NCI-H146 treated with DMSO at 0.1 percent for 48 hours (cell line): Measurements from ENCODE around the gene MBD3L3.
"Not testable (repeated sequence)": the region's sequence is repeated elsewhere in the genome, so short reads cannot be mapped to it uniquely, and the experiment has no call there.

Source experiments
- DNase-seq: peaks from one replicate; lab custom pipeline; 2025; ENCODE audit not compliant: unreplicated experiment; lab: John Stamatoyannopoulos, UW

The MBD3L3 gene

DNA sequence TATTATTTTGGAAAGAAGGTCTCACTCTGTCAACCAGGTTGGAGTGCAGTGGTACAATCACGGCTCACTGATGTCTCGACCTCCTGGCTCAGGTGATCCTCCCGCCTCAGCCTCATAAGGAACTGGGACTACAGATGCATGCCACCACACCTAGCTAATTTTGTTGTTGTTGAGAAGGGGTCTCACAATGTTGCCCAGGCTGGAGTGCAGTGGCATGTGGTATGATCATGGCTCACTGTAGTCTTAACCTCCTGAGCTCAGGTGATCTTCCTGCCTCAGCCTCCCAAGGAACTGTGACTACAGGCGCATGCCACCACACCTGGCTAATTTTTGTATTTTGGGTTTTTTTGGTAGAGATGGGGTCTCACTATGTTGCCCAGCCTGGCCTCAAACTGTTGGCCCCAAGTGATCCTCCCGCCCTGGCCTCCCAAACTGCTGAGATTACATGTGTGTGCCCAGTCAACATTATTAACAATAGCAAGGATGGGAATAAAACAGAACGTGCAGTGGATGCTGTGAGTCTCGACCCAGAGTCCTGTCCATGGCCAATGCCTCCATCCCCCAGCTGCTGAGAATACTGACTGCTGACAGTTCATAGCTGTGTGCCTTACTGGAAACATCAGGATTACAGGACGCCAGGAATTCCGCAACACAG, 5.4 kb upstream of the MBD3L3 start:
- no peak for DNase-seq

DNA sequence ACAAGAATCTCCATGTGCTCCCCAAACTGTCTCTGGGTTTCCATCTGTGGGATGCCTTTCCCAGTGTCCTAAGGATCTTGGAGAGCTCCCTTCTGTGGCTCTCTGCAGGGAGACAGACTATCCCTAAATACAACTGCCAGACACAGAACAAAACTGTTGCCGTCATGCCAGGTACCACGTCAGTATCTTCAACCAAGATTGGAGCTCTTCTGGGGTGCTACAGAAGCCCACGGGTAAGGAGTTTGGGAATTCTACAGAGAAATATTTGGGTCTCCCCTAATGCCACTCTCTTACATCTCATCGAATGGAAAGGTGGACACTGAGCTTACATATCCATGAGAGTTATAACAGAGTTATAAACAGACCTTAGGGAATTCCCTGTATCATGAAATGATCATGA, 4.9 kb upstream of the MBD3L3 start:
- DNase-seq, result no peak

GRCh38 chr19:7059977-7060376, 1.5 kb upstream of the MBD3L3 start:
- not testable (repeated sequence) for DNase-seq

DNA sequence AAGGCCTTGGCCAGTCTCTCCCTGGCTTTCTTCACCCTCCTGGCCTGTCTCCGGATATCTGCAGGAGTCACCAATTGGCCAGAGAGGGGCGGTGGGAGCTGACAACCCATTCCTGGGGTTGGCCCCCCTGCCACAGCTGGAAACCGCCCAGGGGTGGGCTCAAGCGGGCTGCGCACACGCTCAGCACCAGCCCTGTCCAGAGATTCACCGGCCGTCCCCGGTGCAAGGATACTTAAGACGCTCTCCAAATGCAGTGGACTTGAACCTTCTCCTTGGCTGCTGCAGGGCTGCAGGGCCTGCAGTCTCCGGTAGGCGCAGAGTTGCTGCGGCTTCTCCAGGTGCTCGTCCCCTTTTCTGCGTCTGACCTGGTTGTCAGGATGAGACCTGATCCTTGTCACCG, 2.1 kb downstream of the MBD3L3 start:
- not testable (repeated sequence) for DNase-seq

- not testable (repeated sequence) for DNase-seq
Observed at GRCh38 chr19:7055679-7056078, 2.8 kb downstream of the MBD3L3 start.

- DNase-seq, result not testable (repeated sequence)
Observed at GRCh38 chr19:7054635-7055368, 3.7 kb downstream of the MBD3L3 start.

DNA sequence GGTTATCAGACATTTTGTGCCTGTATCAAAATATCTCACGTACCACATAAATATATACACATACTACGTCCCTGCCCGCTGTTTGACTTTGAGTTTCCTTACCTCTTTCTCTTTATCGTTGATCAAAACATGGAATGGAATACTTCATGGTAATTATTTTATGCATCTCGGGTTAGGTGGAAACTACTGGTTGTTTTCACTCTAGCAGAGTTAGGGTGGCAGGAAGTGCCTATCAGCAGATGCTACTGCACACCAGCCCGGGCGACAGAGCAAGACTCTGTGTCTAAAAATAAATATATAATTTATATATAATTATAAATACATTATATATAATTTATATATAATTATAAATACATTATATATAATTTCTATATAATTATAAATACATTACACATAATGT, 5.6 kb downstream of the MBD3L3 start:
- DNase-seq, result not testable (repeated sequence)

DNA sequence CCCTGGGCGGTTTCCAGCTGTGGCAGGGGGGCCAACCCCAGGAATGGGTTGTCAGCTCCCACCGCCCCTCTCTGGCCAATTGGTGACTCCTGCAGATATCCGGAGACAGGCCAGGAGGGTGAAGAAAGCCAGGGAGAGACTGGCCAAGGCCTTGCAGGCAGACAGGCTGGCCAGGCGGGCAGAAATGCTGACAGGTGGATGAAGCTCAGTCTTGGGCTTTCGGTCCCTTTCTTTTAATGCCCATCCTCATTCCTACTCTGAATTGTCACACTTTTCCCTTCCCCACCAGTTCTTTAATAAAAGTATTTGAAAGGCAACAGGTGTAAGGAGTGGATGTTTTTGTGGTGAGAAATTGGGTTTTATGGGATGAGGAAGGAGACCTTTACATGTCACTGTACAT, 7.1 kb downstream of the MBD3L3 start:
- not testable (repeated sequence) for DNase-seq

- not testable (repeated sequence) for DNase-seq
Observed at GRCh38 chr19:7049021-7049420, 9.5 kb downstream of the MBD3L3 start, which contains the start of gene MBD3L2. MBD3L2 (plus strand) TSS chr19:7049321; CDS start chr19:7049374, 53 bp downstream.

GRCh38 chr19:7041563-7041962, 16.9 kb downstream of the MBD3L3 start:
- DNase-seq, result not testable (repeated sequence)

GRCh38 chr19:7040079-7040478, 18.4 kb downstream of the MBD3L3 start, which contains the start of gene MBD3L4:
MBD3L4 (minus strand) TSS chr19:7040179; CDS start chr19:7040144, 35 bp downstream.
- DNase-seq, result not testable (repeated sequence)

GRCh38 chr19:7030278-7030677, 28.2 kb downstream of the MBD3L3 start, which contains the start of gene MBD3L5:
MBD3L5 (plus strand) TSS chr19:7030578; CDS start chr19:7030612, 34 bp downstream.
- not testable (repeated sequence) for DNase-seq

DNA sequence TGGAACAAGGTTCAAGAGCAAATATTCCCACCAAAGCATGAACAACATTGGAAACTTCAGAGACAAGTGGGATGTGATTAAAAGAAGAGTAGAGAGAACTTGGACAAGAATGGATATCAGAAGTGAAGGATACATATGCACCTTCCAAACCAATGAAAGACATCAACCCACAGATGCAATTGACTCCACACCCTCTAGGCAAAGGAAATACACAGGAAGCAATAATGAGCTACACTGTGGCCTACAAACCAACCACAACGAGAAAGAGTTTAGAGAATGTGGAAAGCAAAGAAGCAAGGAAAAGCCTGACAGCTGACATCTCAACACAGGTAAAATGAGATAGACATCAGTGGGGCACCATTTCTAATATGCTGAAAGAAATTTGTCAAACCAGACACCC, 29.7 kb downstream of the MBD3L3 start:
- not testable (repeated sequence) for DNase-seq

DNA sequence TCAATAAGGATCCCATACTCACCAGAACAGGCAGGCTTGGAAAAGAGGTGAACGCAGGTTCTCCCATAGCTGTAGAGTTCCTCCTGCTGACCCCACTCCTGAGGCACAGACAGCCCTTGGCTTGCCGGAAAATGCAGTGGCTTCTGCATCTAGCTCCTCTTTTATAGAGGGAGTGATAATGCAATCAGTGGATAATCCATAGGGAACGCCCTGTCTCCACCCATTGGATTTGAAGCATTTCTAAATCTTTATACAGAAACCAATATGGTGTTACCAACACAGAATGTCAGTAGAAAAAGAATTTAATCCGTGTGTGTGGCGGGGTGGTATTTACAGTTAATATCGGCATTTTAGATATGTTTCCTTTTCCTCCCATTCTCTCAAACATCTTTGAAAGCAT, 37.1 kb downstream of the MBD3L3 start, which contains the start of gene MBD3L2B:
TSS of gene MBD3L2B (minus strand) at position 101 of the 400 bp plus-strand sequence. CDS start at position 67, 34 bp downstream.
- DNase-seq, result not testable (repeated sequence)

DNA sequence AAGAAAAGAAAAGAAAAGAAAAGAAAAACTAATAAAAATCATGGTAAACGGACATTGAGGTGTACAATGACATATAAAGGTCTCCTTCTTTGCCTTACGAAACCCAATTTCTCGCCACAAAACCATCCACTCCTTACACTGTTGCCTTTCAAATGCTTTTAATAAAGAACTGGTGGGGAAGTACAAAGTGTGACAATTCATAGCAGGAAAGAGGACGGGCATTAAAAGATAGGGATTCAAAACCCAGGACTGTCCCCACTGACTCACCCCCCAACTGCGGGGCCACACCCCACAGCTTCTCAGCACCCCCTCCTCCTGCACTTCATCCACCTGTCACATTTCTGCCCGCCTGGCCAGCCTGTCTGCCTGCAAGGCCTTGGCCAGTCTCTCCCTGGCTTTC, 39.6 kb downstream of the MBD3L3 start:
- DNase-seq, result no peak

- DNase-seq, result no peak
Observed at GRCh38 chr19:7013678-7014077, 44.8 kb downstream of the MBD3L3 start.

DNA sequence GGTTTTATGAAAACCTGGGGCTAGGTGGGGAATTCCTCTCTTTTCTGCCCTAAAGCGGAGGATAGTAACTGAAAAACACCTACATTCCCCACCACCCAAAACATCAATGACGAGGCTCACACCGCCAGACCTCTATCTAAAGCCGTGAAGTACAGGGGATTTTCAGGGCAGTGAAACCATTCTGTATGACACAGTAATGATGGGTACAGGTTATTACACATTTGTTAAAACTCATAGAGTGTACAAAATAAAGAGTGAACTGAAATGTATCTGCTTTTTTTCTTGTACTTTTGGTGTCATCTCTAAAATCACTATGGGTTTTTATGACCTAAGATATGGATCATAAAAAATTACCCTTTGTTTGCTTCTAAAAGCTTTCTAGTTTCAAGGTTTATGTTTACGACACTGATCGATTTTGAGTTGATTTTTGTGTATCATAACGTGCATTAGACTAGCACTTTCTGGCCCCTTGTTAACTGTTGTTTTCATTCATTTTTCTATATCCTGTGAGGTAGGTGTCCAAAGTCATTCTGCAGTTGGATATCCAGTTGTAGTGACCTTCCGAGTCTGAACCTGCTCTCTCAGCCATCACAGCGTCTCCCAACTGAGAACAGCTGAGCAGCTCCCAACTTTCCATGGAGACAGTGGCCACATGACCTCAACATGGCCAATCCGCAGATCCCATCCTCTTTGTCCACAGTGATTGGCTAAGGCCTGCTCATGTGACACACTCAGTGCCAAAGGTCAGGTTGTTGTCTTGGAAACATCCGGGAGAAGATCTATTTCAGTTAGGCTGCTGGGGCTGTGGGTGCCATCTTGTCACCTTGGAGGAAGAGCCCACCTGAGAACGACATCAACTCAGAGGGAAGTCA, 47.5 kb downstream of the MBD3L3 start:
- no peak for DNase-seq

- DNase-seq, result no peak
Observed at GRCh38 chr19:7007859-7008258, 50.6 kb downstream of the MBD3L3 start.
